ENCODE results near the gene PRELID1.
"Not testable (repeated sequence)": the region's sequence is repeated elsewhere in the genome, so short reads cannot be mapped to it uniquely, and the experiment has no call there.

Gene PRELID1

DNA sequence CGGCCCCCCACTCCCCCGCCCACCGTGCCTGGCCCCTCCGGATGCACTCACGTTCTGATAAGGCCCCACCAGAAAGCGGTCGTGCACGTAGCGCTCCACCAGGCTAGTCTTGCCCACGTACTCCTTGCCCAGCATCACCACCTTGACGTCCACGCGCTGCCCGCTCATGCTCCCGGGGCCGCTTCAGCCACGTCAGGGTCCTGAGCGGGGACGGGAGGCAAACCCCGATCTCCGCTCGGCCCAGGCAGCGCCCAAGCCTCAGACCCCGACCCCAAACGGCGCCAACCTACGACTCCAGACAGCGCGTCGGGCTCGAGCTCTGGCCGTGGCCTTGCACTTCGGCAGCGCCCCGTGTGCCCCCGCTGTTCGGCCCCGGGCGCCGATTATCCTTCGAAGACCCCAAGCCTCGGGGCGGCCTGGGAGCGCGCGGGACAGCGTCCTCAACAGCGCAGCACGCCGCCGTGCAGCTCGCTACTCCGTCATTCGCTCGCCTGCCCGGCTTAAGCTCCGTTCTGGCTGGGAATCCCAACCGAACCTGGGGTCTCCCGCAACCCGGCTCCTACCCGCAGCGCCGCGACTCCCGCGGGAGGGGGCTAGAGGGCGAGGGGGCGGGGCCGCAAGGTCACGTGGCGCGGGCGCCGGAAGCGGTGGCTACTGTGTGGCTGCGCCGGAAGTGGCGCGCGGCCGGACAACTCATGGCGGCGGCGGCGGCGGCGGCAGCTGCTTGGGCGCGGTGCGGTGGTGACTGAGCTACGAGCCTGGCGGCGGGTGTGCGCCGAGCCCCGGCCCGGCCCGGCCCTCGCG lies at the start of gene PRELID1, which contains the start of gene RAB24:
PRELID1 (plus strand) TSS at position 679 of the 804 bp plus-strand sequence. CDS start 187 bp downstream, outside the sequence.
RAB24 (minus strand) TSS at position 599 of the 804 bp plus-strand sequence; CDS start at position 168, 431 bp downstream.
- peak; percentile 88 for DNase-seq

DNA sequence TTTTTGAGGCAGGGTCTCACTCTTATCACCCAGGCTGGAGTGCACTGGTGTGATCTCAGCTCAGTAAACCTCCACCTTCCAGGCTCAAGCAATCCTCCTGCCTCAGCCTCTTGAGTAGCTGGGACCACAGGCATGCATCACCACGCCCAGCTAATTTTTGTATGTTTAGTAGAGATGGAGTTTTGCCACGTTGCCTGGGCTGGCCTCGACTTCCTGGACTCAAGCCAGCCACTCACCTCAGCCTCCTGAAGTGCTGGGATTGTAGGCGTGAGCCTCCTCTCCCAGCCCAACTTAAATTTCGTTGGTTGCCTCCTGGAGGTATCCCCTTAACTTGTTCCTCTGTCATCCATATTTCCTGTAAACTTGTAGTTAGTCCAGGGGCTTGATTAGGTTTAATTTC lies 47.3 kb upstream of the PRELID1 start:
- no peak for DNase-seq

- not testable (repeated sequence) for DNase-seq
Measured at GRCh38 chr5:177258711-177259110, 44.9 kb upstream of the PRELID1 start.

GRCh38 chr5:177260961-177261360 lies 42.6 kb upstream of the PRELID1 start:
- DNase-seq, result no peak

- DNase-seq, result no peak
Measured at GRCh38 chr5:177261510-177261909, 42.1 kb upstream of the PRELID1 start.

DNA sequence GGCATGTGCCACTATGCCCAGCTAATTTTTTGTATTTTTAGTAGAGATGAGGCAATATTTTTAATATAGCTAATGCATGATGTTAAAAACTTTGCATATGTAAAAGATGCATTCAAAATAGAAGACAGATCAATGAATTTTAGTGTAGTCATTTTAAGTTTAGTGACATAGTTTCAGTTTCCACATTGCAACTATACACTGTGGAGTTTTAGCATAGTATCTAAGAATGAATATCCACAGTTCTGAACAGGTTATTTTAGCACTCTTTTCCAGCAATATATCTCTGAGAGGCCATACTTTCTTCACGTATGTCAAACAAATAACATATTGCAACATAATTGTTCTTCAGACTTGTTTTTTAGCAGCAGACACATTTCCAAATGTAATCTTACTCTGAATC lies 39.4 kb upstream of the PRELID1 start:
- no peak for DNase-seq

GRCh38 chr5:177265395-177265794 lies 38.2 kb upstream of the PRELID1 start:
- no peak for DNase-seq

DNA sequence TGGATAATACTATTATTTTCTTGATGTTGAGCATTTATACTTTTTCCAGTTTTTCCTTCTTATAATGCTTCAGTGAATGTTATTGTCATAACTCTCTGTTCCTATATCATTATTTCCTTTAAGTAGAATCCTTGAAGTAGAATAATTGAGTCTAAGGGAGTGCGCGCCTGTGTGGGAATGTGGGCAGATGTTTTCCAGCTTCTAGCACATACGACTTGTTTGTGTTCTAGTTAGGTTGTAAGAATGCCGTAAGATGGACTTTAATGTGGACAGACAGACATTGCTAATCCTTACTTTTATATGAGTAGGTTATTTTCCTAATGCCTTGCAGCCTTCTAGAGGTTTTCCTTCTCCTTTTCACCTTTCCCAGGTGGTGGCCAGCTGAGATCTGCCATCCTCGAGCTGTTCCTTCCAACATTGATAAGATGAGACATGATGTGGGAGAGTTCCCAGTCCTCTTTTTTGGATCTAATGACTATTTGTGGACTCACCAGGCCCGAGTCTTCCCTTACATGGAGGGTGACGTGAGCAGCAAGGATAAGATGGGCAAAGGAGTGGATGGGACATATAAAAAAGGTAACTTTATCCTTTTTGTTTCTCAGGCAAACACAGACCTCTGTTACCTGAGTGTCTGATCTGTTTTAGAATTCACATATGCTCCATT lies 34.2 kb upstream of the PRELID1 start:
- DNase-seq, result no peak

DNA sequence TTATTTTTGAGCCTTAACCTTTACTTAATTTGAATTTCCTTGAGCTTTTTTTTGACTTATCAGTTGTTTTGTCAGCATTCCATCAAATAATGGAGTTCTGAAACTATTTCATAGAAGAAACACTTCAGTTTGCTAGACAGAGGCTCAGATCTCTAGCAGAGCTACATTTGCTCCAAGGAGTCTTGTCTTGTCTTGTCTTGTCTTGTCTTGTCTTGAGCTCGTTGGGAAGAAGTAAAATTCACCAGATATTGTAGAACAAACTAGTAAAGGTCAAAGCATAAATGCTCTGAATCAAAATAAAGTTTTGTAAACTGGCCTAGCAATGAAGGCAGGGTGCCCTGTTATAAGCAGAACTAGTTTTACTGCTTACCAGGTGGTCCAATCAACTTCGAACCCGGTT lies 33.6 kb upstream of the PRELID1 start:
- no peak for DNase-seq

GRCh38 chr5:177270653-177271052 lies 32.9 kb upstream of the PRELID1 start:
- DNase-seq, result no peak

- no peak for DNase-seq
Measured at GRCh38 chr5:177271113-177271512, 32.5 kb upstream of the PRELID1 start.

DNA sequence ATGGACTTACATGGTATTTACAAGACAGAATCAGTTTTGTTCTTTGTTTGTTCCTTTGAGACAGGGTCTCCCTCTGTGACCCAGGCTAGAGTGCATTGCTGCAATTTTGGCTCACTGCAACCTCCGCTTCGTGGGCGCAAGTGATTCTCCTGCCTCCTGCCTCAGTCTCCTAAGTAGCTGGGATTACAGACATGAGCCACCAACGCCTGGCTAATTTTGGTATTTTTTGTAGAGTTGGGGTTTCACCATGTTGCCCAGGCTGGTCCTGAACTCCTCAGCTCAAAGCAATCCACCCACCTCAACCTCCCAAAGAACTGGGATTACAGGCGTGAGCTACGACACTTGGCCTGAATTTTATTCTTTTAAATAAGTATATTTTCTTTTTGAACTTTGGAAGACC lies 27.7 kb upstream of the PRELID1 start:
- no peak for DNase-seq

DNA sequence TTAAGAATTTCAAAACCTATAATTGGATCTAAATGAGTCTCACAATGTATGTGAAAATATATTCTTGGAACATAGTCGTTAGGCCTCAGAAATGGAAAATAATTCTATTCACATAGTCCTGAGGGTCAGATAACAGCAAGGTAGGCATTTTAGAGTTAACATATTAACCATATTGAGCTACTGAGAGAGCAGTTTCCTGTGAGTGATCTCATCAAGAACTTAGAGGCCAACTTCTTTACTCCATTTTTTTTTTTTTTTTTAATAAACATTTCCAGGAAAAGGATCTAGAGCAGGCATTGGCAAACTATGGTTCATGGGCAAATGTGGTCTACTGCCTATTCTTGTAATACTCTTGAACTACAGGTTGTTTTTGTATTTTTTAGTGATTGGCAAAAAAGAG lies 26.7 kb upstream of the PRELID1 start:
- no peak for DNase-seq

DNA sequence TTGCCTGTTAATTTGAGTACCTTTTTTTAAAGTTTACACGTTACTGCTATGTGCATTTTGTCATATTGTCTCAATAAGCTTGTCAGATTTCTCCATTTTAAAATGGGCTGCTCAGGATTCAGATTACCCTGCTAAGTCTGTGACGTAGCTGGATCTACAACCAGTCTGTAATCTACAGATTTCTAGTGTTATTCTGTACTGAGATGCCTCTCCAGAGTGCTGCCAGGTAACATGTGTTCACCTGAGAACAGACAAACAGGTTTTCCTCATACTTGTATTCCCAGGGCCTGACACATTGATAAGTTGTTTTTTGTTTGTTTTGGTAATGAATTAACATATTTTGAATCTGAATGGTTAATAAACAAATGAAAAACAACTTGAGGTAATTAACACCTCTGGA lies 15.4 kb upstream of the PRELID1 start:
- no peak for DNase-seq

DNA sequence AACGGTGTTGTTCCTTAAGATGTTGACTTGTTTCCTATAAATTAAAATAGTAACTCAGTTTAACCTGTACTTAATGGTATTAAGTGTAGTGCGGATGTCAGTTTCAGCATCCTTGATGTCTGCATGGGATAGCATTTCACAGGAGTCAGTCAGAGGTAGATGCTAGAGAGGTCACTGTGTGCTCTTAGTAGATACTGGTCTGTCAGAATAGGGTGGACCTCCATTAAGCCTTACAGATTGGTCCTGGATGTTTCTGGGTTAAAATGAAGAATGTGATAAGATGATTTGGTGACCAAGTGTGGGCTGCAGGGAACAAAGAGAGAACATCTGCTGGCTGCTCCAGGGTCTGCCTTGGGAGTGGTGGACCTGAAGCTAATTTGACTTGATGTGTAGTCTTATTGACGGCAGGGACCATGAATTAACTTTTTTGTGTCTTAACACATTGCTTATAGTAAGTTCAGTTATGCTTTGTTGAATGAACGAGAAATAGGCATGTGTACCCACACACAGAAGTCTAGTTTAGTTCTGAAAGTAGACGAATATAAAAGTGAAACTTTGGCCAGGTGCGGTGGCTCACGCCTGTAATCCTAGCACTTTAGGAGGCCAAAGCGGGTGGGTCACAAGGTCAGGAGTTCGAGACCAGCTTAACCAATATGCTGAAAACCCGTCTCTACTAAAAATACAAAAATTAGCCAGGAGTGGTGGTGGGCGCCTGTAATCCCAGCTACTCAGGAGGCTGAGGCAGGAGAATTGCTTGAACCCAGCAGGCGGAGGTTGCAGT lies 12.6 kb upstream of the PRELID1 start:
- DNase-seq, result no peak

GRCh38 chr5:177291735-177292134 lies 11.9 kb upstream of the PRELID1 start:
- DNase-seq, result no peak

DNA sequence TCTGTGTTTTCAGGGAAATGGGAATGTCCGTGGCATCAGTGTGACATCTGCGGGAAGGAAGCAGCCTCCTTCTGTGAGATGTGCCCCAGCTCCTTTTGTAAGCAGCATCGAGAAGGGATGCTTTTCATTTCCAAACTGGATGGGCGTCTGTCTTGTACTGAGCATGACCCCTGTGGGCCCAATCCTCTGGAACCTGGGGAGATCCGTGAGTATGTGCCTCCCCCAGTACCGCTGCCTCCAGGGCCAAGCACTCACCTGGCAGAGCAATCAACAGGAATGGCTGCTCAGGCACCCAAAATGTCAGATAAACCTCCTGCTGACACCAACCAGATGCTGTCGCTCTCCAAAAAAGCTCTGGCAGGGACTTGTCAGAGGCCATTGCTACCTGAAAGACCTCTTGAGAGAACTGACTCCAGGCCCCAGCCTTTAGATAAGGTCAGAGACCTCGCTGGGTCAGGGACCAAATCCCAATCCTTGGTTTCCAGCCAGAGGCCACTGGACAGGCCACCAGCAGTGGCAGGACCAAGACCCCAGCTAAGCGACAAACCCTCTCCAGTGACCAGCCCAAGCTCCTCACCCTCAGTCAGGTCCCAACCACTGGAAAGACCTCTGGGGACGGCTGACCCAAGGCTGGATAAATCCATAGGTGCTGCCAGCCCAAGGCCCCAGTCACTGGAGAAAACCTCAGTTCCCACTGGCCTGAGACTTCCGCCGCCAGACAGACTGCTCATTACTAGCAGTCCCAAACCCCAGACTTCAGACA lies 9.6 kb upstream of the PRELID1 start:
- no peak for DNase-seq

DNA sequence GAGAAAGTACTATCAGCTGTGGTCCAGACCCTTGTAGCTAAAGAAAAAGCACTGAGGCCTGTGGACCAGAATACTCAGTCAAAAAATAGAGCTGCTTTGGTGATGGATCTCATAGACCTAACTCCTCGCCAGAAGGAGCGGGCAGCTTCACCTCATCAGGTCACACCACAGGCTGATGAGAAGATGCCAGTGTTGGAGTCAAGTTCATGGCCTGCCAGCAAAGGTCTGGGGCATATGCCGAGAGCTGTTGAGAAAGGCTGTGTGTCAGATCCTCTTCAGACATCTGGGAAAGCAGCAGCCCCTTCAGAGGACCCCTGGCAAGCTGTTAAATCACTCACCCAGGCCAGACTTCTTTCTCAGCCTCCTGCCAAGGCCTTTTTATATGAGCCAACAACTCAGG lies 9.0 kb upstream of the PRELID1 start:
- no peak for DNase-seq

DNA sequence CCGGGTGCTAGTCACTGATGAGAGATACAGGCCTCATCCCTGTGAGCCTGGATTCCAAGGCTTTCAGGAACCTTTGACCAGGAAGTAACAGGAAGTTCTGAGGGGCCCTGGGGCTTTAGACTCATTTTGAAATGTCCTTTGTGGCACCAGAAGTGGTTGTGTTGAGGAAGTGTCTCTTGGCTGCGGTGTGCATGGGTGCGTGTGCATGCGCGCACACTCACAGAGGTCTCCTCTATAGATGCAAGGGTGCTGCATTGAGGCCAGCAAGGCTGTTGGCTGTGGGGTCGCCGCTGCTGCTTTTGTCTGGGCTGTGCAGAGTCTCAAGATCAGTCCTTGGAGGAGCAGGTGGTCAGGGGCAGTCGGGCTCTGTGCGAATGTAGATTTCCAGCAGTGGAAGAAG lies 7.7 kb upstream of the PRELID1 start:
- DNase-seq, result no peak

- DNase-seq, result no peak
Measured at GRCh38 chr5:177296581-177296980, 7.0 kb upstream of the PRELID1 start.

- DNase-seq, result no peak
Measured at GRCh38 chr5:177297922-177298321, 5.7 kb upstream of the PRELID1 start.

- no peak for DNase-seq
Measured at GRCh38 chr5:177299697-177300096, 3.9 kb upstream of the PRELID1 start.

Measured in CD4-positive, alpha-beta T cell treated with Interleukin-10 for 1 hour (primary cell).